Measurements from ENCODE around the gene EPPIN. TPM values are rescaled to one million over a fixed set of nuclear protein-coding genes. Genes with fewer than 3 reads are reported as not detected.

The EPPIN gene
- total and polyA plus RNA-seq, 2 of the 8 experiments (the other 6 are each of a cell fraction or from before 2014, with no cell fraction given): 0.06 TPM; not detected in 1

- TF ChIP-seq ATF3 (IDR thresholded peaks at IDR 0.05; ENCODE audit: insufficient read depth, low read depth, low read length): no peak
- TF ChIP-seq SP4 (IDR thresholded peaks at IDR 0.05; ENCODE audit: low read length): no peak
- no peak for TF ChIP-seq MAFK (IDR thresholded peaks at IDR 0.05; ENCODE audit: low read depth, low read length)
- TF ChIP-seq TCF12 (IDR thresholded peaks at IDR 0.05; ENCODE audit: low read depth, low read length): no peak
- no peak for TF ChIP-seq RFX5 (IDR thresholded peaks at IDR 0.05; ENCODE audit: borderline replicate concordance, low read depth, low read length)
These were observed 40.8 kb downstream of the EPPIN start (continued) for GRCh38 chr20:45506398-45506797.
